Activated CD8-positive, alpha-beta T cell treated with anti-CD3 and anti-CD28 coated beads, Interleukin-2, amount 10 ng/mL, durations not matched to agents 7 days and 5 days (primary cell): ENCODE measurements around the gene RBMS3. TPM values are rescaled to one million over a fixed set of nuclear protein-coding genes. Genes with fewer than 3 reads are reported as not detected.
"Not testable (repeated sequence)": the region's sequence is repeated elsewhere in the genome, so short reads cannot be mapped to it uniquely, and the experiment has no call there.

ENCODE experiments used
- ATAC-seq: fragments of 150-1000 bp; cut with Tn5 transposase; one replicate; pipeline ENCODE4 v1.10.0; 2021; ENCODE audit warnings: moderate library complexity
- CTCF ChIA-PET: fragments of 350-600 bp; sonication (Branson Sonifier 250); formaldehyde crosslinking; loops from one replicate; lab custom pipeline; 2021; ENCODE audit warnings: antibody characterized with exemption; lab: Charles Lee
- POLR2A ChIA-PET: fragments of 350-600 bp; sonication (Branson Sonifier 250); formaldehyde crosslinking; loops from one replicate; lab custom pipeline; 2021; ENCODE audit warnings: antibody characterized with exemption; lab: Charles Lee
- DNase-seq: peaks from one replicate; pipeline ENCODE4 v3.0.0-alpha.2; 2020
- H3K27ac Mint-ChIP-seq: one replicate; pipeline ENCODE4 v1.8.0; 2021; ENCODE audit warnings: mild to moderate bottlenecking, mixed read lengths
- H3K27me3 Mint-ChIP-seq: one replicate; pipeline ENCODE4 v1.8.0; 2021; ENCODE audit warnings: low read depth, mixed read lengths
- H3K36me3 Mint-ChIP-seq: one replicate; pipeline ENCODE4 v1.8.0; 2021; ENCODE audit warnings: low read depth, mixed read lengths
- H3K4me1 Mint-ChIP-seq: one replicate; pipeline ENCODE4 v1.8.0; 2021; ENCODE audit warnings: low read depth, mixed read lengths
- H3K4me3 Mint-ChIP-seq: one replicate; pipeline ENCODE4 v1.8.0; 2021; ENCODE audit warnings: mild to moderate bottlenecking, mixed read lengths
- H3K9me3 Mint-ChIP-seq: one replicate; pipeline ENCODE4 v1.8.0; 2022; ENCODE audit warnings: mixed read lengths; ENCODE audit not compliant: insufficient read depth
- total RNA-seq, 2 experiments: library from RNA; stranded (reverse); gene quantifications; one replicate each; pipeline ENCODE4 v1.2.3, GENCODE V29; 2021

The RBMS3 gene
- total RNA-seq, 2 experiments from 2014 or later = 0.11 to 0.29 TPM

GRCh38 chr3:29456901-29457300 lies 176.0 kb downstream of the RBMS3 start:
- H3K36me3 Mint-ChIP-seq = no peaks in the 10 kb centered on the region
- no peak overlapping the region for H3K27ac Mint-ChIP-seq
- H3K4me3 Mint-ChIP-seq = no peak overlapping the region
- no peak for DNase-seq
- ATAC-seq = no peak
- H3K9me3 Mint-ChIP-seq = no peaks in the 10 kb centered on the region
- no peaks in the 10 kb centered on the region for H3K4me1 Mint-ChIP-seq
- ChIA-PET CTCF (no interaction called here), POLR2A (no interaction called here)
- no peaks in the 10 kb centered on the region for H3K27me3 Mint-ChIP-seq

- H3K4me1 Mint-ChIP-seq = no peaks in the 10 kb centered on the region
- H3K27ac Mint-ChIP-seq = no peak overlapping the region
- H3K4me3 Mint-ChIP-seq = no peak overlapping the region
- DNase-seq (no peak), ATAC-seq (no peak)
- no peaks in the 10 kb centered on the region for H3K27me3 Mint-ChIP-seq
- POLR2A ChIA-PET = no interaction called here
- CTCF ChIA-PET = no interaction called here
- H3K36me3 Mint-ChIP-seq = no peaks in the 10 kb centered on the region
- no peaks in the 10 kb centered on the region for H3K9me3 Mint-ChIP-seq
Observed at GRCh38 chr3:29463304-29463703, 182.4 kb downstream of the RBMS3 start.

DNA sequence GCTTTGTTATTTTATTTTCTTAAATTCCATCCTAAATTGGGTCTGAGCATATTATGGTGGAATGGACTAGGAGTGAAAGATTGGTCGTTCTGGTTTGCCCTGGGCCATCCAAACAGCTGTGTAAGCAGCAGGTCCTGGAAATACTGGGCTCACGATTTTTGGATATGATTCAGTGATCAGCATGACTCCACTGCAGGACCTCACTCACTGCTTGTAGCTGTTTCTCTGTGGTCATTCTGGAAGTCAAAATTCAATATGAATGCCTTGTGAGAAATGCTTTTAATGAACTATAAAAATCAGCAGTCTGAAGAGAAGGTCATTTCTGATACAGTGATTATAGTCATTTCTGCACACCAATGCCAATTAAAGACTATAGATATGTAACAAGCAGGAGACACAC lies 185.0 kb downstream of the RBMS3 start:
- Mint-ChIP-seq H3K27me3 (no peaks in the 10 kb centered on the region), H3K4me3 (no peak overlapping the region), H3K27ac (no peak overlapping the region), H3K9me3 (no peaks in the 10 kb centered on the region), H3K4me1 (no peaks in the 10 kb centered on the region), H3K36me3 (no peaks in the 10 kb centered on the region)
- ChIA-PET CTCF (no interaction called here), POLR2A (no interaction called here)
- DNase-seq (no peak), ATAC-seq (no peak)

GRCh38 chr3:29466442-29466841 lies 185.6 kb downstream of the RBMS3 start:
- no peak for ATAC-seq
- H3K36me3 Mint-ChIP-seq = no peaks in the 10 kb centered on the region
- no peak overlapping the region for H3K27ac Mint-ChIP-seq
- no peak overlapping the region for H3K4me3 Mint-ChIP-seq
- no peak for DNase-seq
- H3K4me1 Mint-ChIP-seq = no peaks in the 10 kb centered on the region
- H3K27me3 Mint-ChIP-seq = no peaks in the 10 kb centered on the region
- ChIA-PET CTCF (no interaction called here), POLR2A (no interaction called here)
- H3K9me3 Mint-ChIP-seq = no peaks in the 10 kb centered on the region

- no peaks in the 10 kb centered on the region for H3K36me3 Mint-ChIP-seq
- DNase-seq = no peak
- H3K4me1 Mint-ChIP-seq = no peaks in the 10 kb centered on the region
- ChIA-PET CTCF (no interaction called here), POLR2A (no interaction called here)
- no peak overlapping the region for H3K4me3 Mint-ChIP-seq
- no peak overlapping the region for H3K27ac Mint-ChIP-seq
- H3K27me3 Mint-ChIP-seq = no peaks in the 10 kb centered on the region
- H3K9me3 Mint-ChIP-seq = no peaks in the 10 kb centered on the region
- ATAC-seq = no peak
Observed at GRCh38 chr3:29468187-29468586, 187.3 kb downstream of the RBMS3 start.

- POLR2A ChIA-PET, ATAC-seq, DNase-seq, CTCF ChIA-PET, H3K9me3 Mint-ChIP-seq, H3K36me3 Mint-ChIP-seq, H3K27me3 Mint-ChIP-seq, H3K27ac Mint-ChIP-seq, H3K4me3 Mint-ChIP-seq, H3K4me1 Mint-ChIP-seq: not testable (repeated sequence)
Observed at GRCh38 chr3:29473481-29474170, 192.8 kb downstream of the RBMS3 start.

DNA sequence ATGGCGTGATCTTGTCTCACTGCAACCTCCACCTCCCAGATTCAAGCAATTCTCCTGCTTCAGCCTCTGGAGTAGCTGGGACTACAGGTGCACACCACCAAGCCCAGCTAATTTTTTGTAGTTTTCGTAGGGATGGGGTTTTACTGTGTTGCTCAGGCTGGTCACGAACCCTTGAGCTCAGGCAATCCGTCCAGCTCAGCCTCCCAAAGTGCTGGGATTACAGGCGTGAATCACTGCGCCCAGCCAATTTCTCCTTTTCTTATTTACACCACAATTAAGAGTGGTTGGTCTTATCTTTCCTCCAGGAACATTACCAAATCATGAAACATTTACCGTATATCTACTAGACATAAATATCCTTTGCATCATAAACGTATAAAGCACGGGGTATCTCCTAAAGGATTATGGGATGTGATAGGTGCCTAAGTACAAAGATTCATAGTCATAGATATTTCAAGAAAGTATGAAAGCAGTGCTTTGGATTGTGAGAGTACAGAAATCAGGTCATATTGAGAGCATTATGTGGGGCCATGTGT lies 194.5 kb downstream of the RBMS3 start:
- no peak overlapping the region for H3K27ac Mint-ChIP-seq
- H3K4me3 Mint-ChIP-seq = no peak overlapping the region
- no peaks in the 10 kb centered on the region for H3K36me3 Mint-ChIP-seq
- no peak for ATAC-seq
- CTCF ChIA-PET = no interaction called here
- no peak for DNase-seq
- H3K9me3 Mint-ChIP-seq = no peaks in the 10 kb centered on the region
- POLR2A ChIA-PET = no interaction called here
- H3K4me1 Mint-ChIP-seq = no peaks in the 10 kb centered on the region
- H3K27me3 Mint-ChIP-seq = no peaks in the 10 kb centered on the region

DNA sequence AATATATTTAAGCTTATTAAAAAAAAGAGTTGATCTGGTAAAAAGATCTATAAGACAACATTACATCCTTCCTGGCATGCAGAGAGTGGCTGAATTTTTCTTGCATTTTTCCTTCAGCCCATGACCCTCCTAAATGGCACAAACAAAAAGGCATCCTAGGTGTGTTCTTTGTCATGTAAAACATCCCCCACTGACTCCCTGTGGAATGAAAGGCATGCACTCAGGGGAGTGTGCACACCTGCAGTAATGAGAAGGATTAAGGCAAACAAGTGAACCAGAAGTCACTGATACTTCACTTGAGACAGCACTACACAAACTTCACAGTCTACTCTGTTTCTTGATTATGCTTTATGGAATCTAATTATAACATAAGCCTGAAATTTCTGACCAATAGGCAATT lies 195.0 kb downstream of the RBMS3 start:
- DNase-seq = no peak
- ChIA-PET POLR2A (no interaction called here), CTCF (no interaction called here)
- H3K27me3 Mint-ChIP-seq = no peaks in the 10 kb centered on the region
- H3K9me3 Mint-ChIP-seq = no peaks in the 10 kb centered on the region
- H3K36me3 Mint-ChIP-seq = no peaks in the 10 kb centered on the region
- H3K4me3 Mint-ChIP-seq = no peak overlapping the region
- H3K4me1 Mint-ChIP-seq = no peaks in the 10 kb centered on the region
- H3K27ac Mint-ChIP-seq = no peak overlapping the region
- ATAC-seq = no peak

GRCh38 chr3:29478611-29479010 lies 197.7 kb downstream of the RBMS3 start:
- H3K4me3 Mint-ChIP-seq = no peak overlapping the region
- POLR2A ChIA-PET = no interaction called here
- H3K27ac Mint-ChIP-seq = no peak overlapping the region
- H3K36me3 Mint-ChIP-seq = no peaks in the 10 kb centered on the region
- H3K4me1 Mint-ChIP-seq = no peaks in the 10 kb centered on the region
- DNase-seq (no peak), ATAC-seq (no peak)
- H3K9me3 Mint-ChIP-seq = no peaks in the 10 kb centered on the region
- no peaks in the 10 kb centered on the region for H3K27me3 Mint-ChIP-seq
- CTCF ChIA-PET = no interaction called here

GRCh38 chr3:29481249-29481648 lies 200.4 kb downstream of the RBMS3 start:
- CTCF ChIA-PET = no interaction called here
- H3K9me3 Mint-ChIP-seq = no peaks in the 10 kb centered on the region
- no peaks in the 10 kb centered on the region for H3K4me1 Mint-ChIP-seq
- ATAC-seq (no peak), DNase-seq (no peak)
- H3K27ac Mint-ChIP-seq = no peak overlapping the region
- H3K27me3 Mint-ChIP-seq = no peaks in the 10 kb centered on the region
- H3K4me3 Mint-ChIP-seq = no peak overlapping the region
- POLR2A ChIA-PET = no interaction called here
- no peaks in the 10 kb centered on the region for H3K36me3 Mint-ChIP-seq

DNA sequence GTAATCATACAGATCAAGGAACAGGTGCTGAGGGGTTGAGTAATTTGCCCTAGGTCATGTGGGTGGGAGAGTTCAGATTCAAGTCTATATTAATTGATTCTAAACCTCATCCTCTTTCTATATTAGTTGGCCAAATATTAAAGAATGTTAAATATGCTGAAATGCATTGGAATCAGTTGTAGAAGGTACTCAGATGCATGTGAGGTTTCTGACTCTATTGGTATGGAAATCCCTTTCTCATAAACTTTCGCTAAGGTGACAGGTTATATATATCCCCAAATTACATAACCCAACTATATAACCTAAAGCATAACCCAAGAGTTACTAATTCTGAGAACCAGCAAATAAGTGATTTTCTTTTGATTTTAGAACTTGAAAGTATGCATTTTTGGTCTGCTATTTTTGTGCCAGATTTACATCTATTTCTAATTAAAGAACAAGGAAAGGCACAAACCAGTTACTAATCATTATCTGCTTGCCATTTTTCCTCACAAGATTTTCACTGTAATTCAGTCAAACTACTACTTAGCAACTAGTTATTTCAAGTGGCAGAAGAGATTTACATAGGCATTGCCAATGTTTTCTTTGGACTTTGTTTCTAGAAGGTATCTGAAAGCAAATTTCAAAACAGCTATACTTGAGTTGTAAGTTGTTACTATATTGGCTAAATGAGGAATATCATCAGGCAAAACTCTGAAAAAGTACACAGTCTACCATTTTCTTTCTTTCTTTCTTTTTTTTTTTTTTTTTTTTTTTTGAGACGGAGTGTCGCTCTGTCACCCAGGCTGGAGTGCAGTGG lies 201.3 kb downstream of the RBMS3 start:
- H3K9me3 Mint-ChIP-seq = no peaks in the 10 kb centered on the region
- POLR2A ChIA-PET = no interaction called here
- H3K4me1 Mint-ChIP-seq = no peaks in the 10 kb centered on the region
- H3K4me3 Mint-ChIP-seq = no peak overlapping the region
- no peak overlapping the region for H3K27ac Mint-ChIP-seq
- DNase-seq = no peak
- H3K36me3 Mint-ChIP-seq = no peaks in the 10 kb centered on the region
- CTCF ChIA-PET = no interaction called here
- no peak for ATAC-seq
- no peaks in the 10 kb centered on the region for H3K27me3 Mint-ChIP-seq

- no peak for ATAC-seq
- Mint-ChIP-seq H3K27ac (no peak overlapping the region), H3K4me3 (no peak overlapping the region), H3K27me3 (no peaks in the 10 kb centered on the region), H3K4me1 (no peaks in the 10 kb centered on the region), H3K9me3 (no peaks in the 10 kb centered on the region), H3K36me3 (no peaks in the 10 kb centered on the region)
- DNase-seq = no peak
- ChIA-PET POLR2A (no interaction called here), CTCF (no interaction called here)
Observed at GRCh38 chr3:29484633-29485032, 203.8 kb downstream of the RBMS3 start.
